Astrocyte of the cerebellum (primary cell): ENCODE data around the gene SETD2.
A peak's percentile ranks its signal among the peaks of the same experiment; 100 is the strongest.

Source experiments
- DNase-seq: peaks from one replicate; pipeline ENCODE4 v3.0.0-alpha.2; 2011; ENCODE audit warnings: low read depth
- H3K4me3 ChIP-seq: 2 replicates; pipeline ENCODE4 v1.5.1; 2011; ENCODE audit warnings: mild to moderate bottlenecking, low read depth, low read length, moderate library complexity
- in situ Hi-C: cut with HindIII; loops from 2 replicates; pipeline ENCODE4 v1.10.0; 2017; ENCODE audit warnings: low sequenced_read_pairs
- TF ChIP-seq, protein P1 (sequence below): IDR thresholded peaks from 2 replicates; pipeline ENCODE4 v1.5.1; 2012; ENCODE audit warnings: low read length, low read depth, moderate library complexity, mild to moderate bottlenecking; ENCODE audit errors: missing control alignments

SETD2 gene

DNA sequence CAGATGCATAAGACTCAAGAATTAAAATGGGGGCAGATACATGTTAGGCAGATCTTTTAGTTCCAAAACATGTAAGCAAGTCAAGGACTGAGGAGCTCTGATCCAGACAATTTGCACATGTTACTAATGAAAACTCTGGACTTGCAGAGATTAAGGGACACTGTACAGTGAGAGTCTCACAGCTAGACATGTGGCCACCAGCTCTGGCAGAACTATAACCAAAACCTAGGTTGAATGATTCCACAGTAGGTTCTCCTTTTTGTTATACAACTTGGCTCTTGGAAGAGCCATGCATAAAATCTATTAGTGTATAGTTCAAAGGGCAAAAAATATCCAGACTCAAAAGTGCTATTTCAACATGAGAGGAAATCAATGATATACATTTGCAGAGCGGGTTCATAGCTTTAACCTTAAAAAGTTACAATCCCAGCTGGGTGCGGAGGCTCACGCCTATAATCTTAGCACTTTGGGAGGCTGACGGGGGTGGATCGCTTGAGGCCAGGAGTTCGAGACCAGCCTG lies 61.8 kb downstream of the SETD2 start:
- TF ChIP-seq, protein P1, sequence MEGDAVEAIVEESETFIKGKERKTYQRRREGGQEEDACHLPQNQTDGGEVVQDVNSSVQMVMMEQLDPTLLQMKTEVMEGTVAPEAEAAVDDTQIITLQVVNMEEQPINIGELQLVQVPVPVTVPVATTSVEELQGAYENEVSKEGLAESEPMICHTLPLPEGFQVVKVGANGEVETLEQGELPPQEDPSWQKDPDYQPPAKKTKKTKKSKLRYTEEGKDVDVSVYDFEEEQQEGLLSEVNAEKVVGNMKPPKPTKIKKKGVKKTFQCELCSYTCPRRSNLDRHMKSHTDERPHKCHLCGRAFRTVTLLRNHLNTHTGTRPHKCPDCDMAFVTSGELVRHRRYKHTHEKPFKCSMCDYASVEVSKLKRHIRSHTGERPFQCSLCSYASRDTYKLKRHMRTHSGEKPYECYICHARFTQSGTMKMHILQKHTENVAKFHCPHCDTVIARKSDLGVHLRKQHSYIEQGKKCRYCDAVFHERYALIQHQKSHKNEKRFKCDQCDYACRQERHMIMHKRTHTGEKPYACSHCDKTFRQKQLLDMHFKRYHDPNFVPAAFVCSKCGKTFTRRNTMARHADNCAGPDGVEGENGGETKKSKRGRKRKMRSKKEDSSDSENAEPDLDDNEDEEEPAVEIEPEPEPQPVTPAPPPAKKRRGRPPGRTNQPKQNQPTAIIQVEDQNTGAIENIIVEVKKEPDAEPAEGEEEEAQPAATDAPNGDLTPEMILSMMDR = no peak
- no peak for DNase-seq
- in situ Hi-C loops = no loop called here
- no peak overlapping the region for H3K4me3 ChIP-seq

DNA sequence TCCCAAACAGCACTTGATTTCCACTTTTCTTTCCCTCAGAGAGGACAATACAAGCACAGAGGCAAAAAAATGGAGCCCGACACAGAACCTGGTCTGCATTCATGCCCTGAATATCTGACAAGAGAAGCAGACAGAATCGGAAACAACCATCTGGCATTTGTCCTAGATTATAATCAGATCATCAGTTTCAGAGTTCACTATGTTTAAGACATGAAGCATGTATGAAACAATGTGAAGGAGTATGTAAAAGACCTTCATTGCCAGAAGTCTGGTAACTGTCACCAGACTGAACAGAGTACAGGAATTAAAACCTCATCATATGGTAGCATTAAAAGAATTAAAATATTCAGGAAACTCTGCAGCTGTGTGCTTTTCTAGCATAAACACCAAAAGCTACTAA lies 65.0 kb downstream of the SETD2 start:
- H3K4me3 ChIP-seq = no peak overlapping the region
- in situ Hi-C loops = no loop called here
- TF ChIP-seq, protein P1 = no peak
- no peak for DNase-seq

DNA sequence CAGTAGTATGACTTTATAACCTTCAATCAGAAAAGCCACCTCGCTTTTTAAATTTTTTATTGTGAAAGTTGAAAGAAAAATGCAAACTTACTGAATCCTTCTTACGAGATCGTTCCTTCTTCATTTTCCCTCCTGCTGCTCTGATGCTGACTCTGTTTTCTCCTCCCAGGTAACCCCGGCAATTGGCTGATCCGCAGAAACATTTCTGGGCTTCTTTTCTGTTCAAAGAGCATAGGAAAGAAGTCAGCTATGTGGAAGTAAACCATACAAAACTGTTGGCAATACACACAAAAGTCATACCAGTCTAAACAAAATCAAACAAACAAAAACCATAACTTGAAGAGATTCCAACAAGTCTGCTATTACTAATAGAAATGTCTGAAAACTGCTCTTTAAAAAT lies 66.0 kb downstream of the SETD2 start:
- TF ChIP-seq, protein P1 = no peak
- no peak for DNase-seq
- in situ Hi-C loops = no loop called here
- H3K4me3 ChIP-seq = no peak overlapping the region

DNA sequence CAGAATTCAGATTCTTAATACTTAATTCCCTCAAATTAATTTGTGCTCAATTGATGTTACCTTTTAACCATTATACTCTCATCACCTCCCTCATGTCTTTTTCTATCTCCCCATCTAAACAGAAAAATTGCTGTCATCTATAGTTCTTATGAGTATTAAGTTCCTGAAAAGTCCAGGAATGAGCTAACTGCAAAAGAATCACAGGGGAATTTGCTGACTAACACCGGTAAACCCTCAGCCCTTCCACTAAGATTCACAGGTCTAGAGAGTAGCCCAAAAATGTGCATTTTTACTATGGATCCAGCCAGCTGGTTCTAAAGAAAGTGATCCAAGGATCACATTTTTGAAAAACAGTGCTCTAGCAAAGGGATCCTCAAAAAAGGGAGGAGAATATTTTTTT lies 67.0 kb downstream of the SETD2 start:
- TF ChIP-seq, protein P1 = no peak
- in situ Hi-C loops = no loop called here
- DNase-seq = peak; percentile 40
- H3K4me3 ChIP-seq = no peak overlapping the region

DNA sequence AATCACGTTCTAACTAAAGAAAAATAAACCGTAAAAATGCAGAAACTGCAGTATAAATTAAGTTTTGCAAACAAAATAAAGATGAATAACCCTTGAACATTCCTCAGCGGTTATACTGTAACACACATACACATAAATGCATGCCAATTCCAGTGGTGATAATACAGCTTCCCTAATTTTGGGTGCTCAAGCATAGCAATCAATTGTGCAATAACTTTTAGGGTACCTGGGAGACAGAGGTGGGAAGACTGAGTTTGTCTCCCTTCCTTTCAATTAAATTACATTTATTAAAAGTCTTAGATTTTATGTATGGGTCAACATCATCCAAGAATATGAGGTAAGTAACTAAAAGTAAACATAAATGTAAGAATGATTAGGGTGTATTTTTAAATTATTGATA lies 71.8 kb downstream of the SETD2 start:
- in situ Hi-C loops = no loop called here
- TF ChIP-seq, protein P1 = no peak
- no peak overlapping the region for H3K4me3 ChIP-seq
- DNase-seq = no peak

DNA sequence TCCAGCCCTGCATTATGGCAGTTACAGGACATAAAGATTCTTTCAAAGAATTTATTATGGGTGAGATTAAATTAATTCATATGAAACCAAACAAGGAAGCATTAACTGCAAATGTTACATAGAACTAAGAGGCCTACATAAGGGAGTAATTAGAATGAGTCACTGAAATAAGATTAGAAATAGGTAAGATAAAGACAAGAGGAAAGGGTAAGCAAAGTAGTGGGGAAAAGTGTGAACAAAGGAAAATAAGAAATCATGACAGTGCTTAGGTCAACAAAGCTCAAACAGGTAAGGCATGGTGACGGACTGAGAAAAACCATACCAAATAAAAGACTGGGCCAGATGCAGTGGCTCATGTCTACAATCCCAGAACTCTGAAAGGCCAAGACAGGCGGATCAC lies 74.3 kb downstream of the SETD2 start:
- DNase-seq = no peak
- no peak overlapping the region for H3K4me3 ChIP-seq
- TF ChIP-seq, protein P1 = no peak
- in situ Hi-C loops = no loop called here

DNA sequence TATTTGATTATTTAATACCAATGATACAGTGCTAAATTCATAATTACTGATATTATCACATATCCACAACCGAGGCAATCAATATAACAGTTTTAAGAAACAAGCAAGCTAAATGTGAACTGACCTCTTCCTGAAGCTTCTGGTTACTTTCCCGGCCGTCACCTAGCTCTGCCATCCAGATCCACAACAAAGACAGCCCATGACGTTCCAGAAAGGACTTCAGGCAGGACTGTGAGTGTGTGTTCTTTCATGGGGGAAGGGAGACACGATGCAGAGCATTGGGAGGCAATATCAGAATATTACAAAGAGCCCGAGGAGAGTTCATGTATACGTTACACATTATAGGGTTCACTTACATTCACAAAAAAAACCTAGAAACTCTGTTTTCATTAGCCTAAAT lies 77.8 kb downstream of the SETD2 start:
- TF ChIP-seq, protein P1 = no peak
- no peak for DNase-seq
- in situ Hi-C loops = no loop called here
- no peak overlapping the region for H3K4me3 ChIP-seq
